ENCODE results near the gene PALD1. TPM values are rescaled to one million over a fixed set of nuclear protein-coding genes. Genes with fewer than 3 reads are reported as not detected.
A peak's percentile ranks its signal among the peaks of the same experiment; 100 is the strongest.

Gene PALD1
- total RNA-seq, 1 donor from 2014 or later = 276 TPM

DNA sequence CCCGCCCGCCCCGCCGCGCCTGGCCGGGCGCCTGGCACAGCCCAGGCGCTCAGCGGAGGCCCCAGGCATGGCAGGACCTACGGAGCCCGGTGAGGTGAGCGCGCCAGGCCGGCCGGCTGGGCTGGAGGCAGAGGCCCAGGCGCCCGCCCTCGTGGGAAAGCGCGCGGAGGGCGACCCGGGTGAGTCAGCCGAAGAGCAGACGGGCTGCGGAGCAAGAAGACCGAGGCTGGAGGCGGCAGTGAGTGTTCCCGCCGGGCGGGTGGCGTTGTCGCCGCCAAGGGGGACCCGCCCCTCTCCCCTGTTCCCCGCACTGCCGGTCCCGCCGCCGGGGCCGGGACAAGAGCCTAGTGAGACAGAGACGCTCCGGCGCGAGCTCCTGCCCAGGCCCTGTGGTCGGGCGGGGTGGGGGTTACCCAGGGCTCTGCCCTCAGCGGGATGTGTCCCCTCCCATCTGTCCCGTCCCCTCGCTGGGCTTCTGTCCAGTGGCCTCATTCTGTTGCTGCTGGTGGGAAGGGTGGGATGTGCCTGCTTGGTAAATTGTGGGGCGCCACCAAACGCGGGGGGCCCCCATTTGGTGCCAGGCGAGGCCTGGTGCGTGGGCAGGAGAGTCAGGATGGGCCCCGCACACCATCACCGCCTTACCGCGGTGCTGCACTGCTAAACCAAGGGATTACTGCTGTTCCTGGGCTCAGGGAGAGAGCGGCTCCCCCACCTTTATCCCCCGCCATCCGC, 20.1 kb upstream of the PALD1 start:
- DNase-seq = peak; percentile 84

DNA sequence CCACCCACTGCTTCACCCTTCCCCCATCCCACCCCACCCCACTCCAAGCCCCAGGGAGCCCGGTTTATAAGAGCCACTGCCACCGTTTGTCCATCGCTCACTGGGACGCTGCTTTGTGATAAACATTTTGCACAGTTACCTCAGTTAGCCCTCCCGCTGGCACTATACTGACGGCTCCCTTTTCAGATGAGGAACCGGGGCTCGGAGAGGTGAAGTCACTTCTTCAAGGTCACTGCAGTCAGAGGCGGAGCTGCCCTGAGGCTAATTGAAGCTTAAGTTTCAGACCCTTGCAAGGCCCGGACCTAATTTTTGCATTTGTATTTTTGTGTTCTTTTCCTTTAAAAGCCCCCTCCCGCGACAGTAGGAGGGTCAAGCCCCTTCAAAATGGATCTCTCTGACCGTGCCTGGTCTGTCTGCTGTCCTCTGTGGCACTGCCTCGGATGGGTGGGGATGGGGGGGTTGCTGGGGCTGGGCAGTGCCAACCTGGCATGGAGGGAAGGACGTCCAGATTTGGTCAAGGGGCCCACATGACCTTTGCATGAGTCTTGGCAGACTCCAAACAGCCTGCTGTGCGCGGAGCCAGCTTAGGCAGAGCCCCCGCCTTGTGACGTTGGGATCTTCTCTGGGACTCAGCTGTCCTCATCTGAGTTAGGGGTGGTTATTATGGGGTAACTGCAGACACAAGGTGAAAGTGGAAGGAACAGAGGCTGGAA, 19.4 kb upstream of the PALD1 start:
- DNase-seq = no peak

DNA sequence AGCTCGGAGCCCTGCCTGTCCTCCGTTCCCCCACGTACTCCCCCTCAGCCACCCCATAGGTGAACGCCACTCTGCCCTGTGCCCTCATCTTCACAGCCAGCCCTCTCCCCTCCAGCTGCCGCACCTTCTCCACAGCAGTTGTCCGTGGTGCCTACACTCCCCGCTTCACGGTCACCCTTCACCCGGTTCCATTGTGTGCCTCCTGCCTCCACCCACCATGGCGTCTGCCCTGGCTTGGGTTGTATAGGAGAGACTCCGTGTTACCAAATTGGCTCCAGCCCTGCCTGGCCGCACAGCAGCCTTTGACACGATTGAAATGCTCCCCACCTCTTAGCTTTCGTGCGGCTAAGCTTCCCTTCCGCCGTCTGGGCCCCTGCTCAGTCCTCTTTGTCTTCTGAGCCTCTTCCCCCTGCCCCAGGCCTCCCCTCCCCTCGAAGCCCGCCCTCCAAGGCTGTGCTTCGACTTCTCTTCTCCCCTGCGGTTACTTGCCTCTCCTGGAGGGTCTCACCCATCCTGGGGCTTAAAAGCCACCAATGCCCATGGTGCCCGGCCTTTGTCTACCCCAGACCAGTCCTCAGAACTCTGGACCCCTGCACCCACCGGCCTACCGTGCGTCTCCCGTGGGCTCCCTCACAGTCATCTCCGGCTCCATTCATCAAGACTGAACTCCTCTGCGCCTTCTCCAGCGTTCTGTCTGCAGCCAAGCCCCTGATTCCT, 18.6 kb upstream of the PALD1 start:
- DNase-seq = no peak

DNA sequence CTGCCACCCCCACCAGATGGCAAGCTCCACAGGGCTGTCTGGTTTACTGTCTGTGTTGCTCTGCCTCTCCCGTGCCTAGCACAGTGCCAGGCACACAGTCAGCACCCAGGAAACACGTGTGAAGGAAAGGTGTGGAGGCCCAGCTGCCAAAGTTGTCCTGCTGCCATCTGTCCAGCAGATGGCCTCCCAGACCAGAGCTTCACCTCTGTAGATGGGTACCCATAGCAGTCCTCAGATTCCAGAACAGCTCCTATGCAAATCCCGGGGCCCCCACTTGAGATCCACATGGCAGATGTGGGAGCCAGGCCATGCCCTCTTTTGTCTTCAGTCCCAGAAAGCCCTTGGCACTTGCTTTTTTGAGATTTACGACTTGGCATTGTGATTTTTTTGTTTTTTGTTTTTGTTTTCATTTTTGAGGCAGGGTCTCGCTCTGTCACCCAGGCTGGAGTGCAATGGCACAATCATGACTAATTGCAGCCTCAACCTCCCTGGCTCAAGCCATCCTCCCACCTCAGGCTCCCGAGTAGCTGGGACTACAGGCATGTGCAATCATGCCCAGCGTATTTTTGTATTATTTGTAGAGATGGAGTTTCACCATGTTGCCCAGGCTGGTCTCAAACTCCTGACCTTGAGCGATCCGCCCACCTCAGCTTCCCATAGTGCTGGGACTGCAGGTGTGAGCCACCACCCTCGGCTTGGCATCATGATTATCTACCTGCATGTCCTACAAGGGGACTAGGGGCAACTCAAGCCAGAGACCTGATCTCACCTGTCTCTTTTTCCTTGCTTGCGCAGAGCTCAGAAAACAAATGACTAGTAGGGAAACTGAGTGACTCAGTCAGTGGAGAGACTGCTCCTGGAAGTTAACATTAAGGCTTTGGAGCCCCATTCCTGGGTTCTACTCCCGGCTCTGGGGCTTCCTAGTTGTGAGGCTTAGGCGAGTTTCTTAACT, 16.9 kb upstream of the PALD1 start:
- peak; percentile 76 for DNase-seq

DNA sequence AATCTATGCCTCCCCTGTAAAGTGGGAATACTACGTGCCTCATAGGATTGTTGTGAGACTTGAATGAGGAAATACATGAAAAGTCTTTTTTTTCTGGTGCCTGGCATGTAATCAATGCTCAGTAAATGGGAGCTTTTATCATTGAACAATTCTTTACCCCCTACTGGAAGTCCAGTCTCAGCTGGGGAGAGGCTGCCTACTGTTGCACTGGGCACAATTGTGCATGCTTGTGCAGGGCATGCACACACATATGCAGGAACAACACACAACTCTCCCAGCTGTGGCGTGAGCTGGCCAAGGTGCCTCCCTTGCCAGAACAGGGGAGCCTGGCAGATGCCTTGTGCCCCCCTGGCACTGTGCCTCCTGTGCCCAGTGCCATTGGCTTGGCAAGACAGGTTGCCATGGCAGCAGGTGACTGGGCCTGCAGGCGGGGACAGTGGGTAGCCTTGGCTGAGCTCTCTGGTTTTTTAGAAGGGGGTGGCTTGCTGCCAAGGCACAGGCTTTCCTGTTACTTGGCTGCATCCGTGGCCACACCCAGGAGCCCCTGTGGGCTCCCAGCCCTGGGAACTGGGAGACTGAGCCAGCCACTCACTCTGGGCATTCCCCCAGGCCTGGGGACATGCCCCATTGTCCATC, 16.1 kb upstream of the PALD1 start:
- DNase-seq = peak; percentile 43

DNA sequence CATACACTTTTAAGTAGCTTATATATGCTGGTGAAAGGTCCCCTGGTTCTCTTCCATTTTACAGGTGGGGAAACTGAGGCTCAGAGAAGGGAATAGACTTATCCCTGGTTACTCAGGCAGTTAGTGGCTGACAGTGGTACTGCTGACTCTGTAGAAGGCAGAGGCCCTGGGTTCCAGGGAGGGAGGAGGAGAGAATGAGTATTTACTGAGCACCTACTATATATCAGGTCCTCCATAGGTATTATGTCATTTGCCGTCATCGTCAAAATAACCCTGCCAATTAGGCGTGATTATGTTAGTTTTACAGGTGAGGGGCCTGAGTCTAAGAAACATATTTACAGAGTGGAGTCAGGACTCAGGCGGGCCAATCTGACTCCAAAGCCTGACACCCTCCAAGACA, 13.3 kb upstream of the PALD1 start:
- DNase-seq = no peak

DNA sequence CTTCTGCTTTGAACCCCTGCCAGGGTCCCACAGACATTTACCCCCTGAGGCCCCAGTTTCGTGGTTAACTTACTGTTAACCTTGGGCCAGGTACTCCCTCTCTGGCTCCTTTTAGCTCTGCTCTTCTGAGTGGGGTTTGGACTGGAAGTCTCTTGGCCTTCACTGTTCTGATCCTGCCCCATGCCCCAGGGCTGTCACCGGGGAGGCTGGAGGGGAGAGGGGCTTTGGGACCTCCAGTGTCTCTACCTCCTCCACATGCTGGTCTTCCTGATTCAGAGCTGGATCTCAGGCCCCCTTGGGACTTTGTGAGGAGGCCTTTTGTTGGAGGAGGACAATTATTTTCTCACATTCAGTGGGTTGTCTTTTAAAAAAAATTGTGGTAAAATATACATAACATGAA, 12.7 kb upstream of the PALD1 start:
- no peak for DNase-seq

DNA sequence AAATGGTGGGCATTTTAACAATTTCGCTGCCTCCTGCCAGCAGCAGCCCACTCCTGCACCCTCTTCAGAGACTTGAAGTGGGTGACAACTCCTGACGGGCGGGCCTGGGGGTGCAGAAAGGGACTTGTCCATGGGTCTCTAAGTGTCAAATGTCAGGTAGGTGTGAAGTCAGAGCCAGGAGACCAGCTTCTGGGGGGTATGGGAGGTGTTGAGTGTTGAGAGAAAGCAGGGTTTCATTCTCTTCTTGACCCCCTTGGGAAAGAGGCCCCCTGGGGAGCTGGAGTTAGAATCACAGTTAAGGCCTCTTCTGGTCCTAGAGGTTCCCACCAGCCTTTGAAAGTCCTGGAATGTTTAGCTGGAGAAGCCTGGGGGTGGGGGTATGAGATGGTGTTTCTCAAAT, 11.6 kb upstream of the PALD1 start:
- no peak for DNase-seq

DNA sequence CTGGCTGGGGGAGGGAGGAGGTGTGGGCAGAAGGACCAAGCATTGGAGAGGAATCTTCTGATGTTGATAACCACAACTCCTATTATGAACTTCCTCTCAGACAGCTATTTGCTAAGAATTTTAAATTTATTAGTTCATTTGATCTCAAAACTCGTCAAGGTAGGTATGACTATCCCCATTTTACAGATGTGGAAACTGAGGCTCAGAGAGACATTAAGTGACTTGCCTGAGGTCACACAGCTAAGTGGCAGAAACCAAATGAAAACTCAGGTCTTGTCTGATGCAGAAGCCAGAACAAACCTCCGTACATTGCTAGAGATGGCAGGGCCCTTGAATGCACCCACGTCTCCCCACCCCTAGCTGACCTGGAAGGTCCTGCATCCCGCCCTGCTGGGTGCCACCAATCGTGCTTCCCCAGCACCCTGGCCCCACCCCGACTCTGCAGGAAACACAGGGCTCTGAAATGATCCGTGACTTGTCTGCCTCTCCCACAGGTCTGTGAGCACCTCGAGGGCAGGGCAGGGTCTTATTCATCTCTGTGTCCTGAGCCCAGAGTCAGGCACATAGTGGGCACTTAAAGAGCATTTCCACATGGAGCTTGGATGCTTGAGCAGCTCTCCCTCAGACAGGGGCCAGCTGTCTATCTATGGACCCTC, 5.6 kb upstream of the PALD1 start:
- DNase-seq = no peak

DNA sequence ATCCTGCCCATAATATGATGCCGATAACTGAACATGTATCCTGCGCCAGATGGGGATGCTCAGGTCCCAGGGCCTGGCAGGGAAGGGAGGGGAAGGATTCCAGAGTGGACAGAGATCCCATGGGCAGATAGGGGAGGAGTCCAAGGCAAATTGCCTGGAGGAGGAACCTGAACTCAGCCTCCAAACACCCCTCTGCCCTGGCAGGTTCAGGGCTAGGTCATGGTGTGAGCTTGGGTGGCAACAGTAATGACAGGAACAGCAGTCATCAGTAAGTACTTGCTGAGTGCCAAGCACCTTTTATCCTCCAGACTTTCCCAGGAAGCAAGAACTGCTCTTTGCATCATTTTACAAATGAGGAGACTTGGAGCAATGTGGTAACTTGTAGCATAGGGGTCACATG, 3.8 kb upstream of the PALD1 start:
- no peak for DNase-seq

DNA sequence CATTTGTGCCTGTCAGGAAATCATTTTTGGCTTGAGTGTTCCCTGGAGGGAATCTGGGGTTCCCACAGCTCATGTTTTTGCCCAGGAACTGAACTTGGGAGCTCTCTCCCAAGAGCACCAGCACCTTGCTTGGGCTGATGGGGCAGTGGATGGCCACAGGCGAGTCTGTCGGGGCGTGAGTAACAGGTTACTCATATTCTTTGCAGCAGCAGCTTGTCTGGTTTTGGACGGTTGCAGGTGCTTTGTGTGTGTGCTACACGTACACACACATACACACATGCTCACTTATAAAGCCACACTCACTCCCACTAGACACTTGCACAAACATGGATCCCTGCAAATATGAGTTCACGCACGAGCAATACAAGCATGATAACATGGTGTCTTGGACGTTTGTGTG, 2.9 kb upstream of the PALD1 start:
- DNase-seq = no peak

DNA sequence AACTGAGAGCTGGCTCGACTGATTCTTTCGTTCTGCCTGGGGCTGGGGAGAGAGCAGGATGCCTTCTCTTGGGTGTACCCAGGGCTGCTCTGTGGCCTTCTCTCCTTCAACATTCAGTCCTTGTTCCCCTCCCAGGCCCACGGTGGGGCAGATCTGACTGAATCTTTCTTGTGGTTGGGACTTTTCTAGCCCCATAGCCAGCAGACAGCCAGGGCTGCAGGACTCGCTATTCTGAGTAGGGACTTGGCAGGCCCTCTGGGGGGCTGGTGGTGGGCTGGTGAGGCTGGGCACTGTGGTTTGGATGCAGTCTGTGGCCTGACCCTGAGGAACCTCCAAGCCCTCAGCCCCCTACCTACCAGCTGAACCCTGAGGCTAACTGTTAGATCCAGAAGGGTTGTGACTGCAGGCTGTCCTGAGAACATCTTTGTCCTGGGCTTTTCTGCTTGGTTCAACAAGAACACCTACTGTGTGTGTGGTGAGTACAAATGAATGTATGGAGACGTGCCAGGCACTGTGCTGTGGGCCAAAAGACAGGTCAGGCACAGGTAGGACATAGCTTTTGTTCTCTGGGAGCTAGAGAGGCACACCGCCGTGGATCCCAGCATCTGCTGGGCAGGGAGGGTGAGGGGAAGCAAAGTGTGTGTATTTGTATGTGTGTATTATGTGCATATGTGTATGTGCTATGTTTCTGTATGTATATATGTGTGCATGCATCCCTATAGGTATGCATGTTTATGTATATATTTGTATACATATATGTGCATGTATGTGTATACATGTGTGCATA, 2.1 kb upstream of the PALD1 start:
- DNase-seq = no peak

DNA sequence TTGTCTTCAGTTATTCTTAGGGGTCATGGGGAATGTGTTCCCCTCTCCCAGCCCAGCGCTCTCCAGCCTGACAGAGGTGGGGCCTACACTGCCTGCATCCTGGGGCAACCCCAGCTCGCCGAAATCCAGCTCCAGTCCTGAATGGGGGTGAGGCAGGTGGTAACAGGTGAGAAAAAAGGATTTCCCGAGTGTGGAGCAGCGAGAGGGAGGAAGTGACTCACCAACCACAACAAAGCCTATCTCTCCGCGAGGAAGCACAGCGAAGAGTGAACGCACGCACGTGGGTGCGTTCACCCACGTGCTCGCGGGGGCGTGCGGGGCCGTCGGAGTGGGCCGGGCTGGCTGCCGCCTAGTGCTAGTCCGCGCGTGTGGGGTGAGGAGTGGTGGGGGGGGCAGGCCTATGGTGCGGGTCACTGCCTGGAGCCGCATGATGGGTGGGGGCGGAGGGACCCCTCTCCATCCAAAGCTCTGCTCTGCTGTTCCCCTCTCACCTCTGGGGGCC, 855 bp upstream of the PALD1 start:
- DNase-seq = peak; percentile 74

DNA sequence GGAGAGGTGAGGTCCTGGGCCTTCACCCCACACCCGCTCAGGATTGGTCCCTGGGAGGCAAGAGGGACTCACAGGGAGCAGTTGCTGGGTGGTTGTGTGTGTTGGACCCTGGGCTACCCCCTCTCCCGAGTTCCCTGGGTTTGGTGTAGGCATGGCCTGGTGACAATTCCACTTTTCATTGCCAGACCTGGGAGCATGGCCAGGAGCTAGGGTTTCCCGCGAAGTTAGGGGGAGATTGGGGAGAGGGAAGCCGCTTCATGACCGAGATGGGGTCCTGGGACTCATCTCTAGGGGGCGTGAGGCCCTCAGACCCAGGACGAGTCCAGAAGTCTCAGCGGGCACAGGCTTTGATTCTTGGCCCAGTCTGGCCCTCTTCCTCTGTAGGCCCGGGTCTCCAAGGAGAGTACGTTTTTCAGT, 606 bp downstream of the PALD1 start:
- DNase-seq = peak; percentile 50

DNA sequence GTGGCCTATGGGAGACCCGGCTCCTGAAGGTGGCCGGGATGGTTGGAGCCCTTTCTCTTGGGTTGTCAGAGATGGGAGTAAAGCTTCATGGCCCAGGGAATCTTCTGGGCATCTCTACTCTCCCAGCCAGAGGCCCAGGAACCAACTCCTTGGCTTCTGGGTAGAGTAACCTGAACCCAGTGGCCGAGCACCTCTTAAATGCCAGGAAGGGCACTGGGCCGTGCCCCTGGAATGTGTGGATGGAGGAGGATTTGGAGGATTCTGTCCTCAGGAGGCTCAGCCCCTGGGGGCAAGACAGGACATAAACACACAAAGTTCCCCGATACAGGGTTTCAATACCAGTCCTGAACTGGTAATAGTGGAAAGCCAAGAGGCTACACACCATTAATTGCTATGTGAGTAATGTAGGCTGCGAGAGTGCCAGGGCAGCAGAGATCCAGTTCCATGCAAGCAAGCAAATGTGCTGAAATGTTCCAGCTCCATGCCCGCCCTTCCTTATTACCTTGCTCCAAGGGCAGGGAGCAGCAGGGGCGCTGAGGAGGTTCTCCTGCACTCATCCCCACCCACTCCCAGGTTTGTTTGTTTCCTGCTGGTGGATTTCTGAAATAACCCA, 1.2 kb downstream of the PALD1 start:
- peak; percentile 57 for DNase-seq

DNA sequence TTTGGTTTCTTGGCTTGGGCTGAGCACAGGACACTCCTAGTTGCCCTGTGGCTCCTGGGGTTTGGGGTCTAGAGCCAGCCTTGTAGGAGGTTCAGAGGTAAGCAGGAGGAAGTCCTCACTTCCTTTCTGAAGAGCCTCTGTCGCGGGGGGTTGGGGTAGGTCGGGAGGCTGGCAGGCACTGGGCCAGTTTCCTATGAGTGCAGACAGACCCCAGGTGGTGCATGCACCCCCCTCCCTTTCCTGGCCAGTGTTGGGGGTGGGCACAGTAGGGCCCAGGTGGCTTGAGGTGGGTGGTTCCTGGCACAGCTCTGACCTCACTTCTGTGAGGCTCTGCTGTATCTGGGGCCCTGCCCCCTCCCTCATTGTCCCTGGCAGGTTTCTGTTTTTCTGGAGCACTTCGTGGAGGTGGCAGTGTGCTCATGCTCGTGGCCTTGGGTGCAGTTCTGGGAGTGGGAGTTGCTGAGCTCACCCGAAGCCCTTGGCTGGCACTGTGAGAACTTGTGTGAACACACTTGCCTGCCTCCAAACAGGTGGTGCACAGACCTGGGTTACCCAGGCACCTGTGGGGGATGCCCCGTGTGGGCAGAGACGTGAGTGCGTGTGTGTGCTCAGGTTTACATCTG, 1.8 kb downstream of the PALD1 start:
- peak; percentile 63 for DNase-seq

DNA sequence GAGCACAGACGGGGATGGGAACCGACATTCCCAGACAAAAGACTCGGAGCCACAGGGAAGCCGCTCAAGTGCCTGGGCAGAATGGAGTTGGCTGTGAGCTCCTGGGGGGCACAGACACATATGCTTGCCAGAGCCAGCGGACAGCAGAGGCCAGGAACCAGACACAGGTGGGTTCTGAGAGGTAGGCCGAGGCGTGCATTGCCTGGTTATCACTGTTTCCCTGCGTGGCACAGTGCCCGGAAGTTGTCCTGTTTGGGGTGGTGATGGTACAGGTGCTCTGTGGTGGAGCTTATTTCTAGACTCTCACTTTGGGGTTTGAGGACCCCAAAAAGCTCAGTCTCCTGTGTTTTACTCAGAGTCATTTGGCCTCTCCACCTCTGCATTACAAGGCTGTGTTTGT, 2.5 kb downstream of the PALD1 start:
- DNase-seq = no peak

DNA sequence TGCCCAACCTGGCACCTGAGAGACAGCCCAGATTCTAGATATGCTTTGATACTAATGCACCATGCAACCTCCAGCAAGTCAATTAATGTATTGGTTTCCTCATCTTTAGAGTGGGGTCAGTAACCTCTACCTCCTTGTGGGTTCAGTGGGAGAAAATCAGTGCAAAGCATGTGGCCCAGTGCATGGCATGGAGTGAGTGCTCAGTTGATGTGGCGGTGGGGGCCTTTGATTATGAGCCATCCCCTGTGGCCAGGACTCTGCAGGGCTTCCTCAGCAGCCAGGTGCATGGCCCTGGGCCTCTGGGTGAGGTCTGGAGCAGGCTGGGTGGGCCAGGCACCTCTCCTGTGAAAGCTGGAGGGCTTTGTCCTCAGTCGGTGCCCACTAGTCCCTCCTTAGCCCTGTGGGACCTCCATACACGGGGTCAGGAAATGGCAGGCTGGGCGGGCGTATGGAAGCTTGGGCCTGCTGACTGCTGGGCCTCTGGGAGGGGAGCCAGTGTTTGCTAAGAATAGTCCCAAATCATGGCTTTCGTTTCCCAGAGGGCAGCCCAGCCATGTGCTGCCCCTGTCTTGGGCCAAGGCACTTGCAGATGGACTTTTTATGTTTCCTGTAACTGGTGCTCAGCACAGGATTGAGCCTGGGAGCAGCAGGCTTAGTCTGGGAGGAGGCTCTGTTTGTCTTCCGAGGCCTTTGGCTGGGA, 3.4 kb downstream of the PALD1 start:
- peak; percentile 83 for DNase-seq
